ENCODE results near the gene JPT2.

DNA sequence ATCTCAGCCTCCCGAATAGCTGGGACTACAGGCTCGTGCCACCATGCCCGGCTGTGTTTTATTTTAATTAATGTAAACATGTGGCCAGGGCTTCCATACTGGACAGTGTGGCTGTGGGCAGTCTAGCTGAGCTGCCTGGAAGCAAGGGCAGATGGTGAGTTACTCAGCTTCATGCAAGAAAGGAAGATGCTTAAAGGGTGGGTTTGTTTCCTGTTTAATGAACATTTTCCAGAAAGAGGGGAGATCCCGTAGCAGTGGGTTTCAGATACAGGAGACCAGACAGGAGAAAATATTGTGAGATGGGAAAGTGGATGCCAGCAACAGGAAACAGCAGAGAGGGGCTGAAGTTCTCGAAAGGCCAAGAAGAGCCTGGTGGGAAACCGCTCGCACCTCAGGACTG is 35.3 kb downstream of the JPT2 start:
- TF ChIP-seq CTCF (conservative IDR thresholded peaks at IDR 0.05; ENCODE audit: low read depth, low read length) (no peak), EZH2 (IDR thresholded peaks at IDR 0.05; ENCODE audit: borderline replicate concordance, low read depth, low read length, poor library complexity, severe bottlenecking) (no peak)

All from A673 (cell line).